B cell (primary cell): ENCODE measurements around the gene DAB2IP.

Experiments
- CTCF ChIP-seq: fragments of 200-600 bp; IDR thresholded peaks from one replicate; pipeline ENCODE4 v1.8.0; 2022; ENCODE audit warnings: antibody characterized with exemption, mild to moderate bottlenecking
- EZH2 ChIP-seq: IDR thresholded peaks from 2 replicates; pipeline ENCODE4 v1.6.1; 2012; ENCODE audit warnings: borderline replicate concordance, low read depth, mild to moderate bottlenecking, moderate library complexity, low read length; ENCODE audit not compliant: insufficient read depth, poor library complexity, severe bottlenecking

- TF ChIP-seq CTCF (no peak), EZH2 (no peak)
These were observed 163.2 kb downstream of the DAB2IP start for GRCh38 chr9:121814594-121814993.
